HFF-Myc (cell line): ENCODE results near the gene SH2D3A.

ENCODE experiments used
- DNase-seq: peaks from one replicate; pipeline ENCODE4 v3.0.0-alpha.2; 2011; ENCODE audit warnings: low read depth; ENCODE audit errors: extremely low read depth
- H3K4me3 ChIP-seq: replicated peaks from 2 replicates; pipeline ENCODE4 v1.5.1; 2011; ENCODE audit warnings: low read depth, mild to moderate bottlenecking, control low read depth, low read length
- CTCF ChIP-seq: IDR thresholded peaks from 2 replicates; pipeline ENCODE4 v1.5.1; 2012; ENCODE audit warnings: mild to moderate bottlenecking, low read depth, low read length, control low read depth; ENCODE audit errors: missing control alignments

Gene SH2D3A

GRCh38 chr19:6767357-6768235 is at the start of gene SH2D3A:
TSS of gene SH2D3A (minus strand) at chr19:6767435. CDS start at chr19:6763748, 3,687 bp downstream.
- no peak for TF ChIP-seq CTCF
- no peak for DNase-seq
- H3K4me3 ChIP-seq, result peak within 1 kb of the TSS; percentile 15; the same call in 1 of the 2 replicates

- no peak for DNase-seq
- H3K4me3 ChIP-seq, result no peak overlapping the region
- TF ChIP-seq CTCF, result no peak
These were observed 46.4 kb upstream of the SH2D3A start for GRCh38 chr19:6813659-6814058.

- TF ChIP-seq CTCF, result no peak
- DNase-seq, result no peak
- H3K4me3 ChIP-seq, result no peak overlapping the region
These were observed 45.4 kb upstream of the SH2D3A start for GRCh38 chr19:6812612-6813011.

GRCh38 chr19:6811906-6812305 is 44.7 kb upstream of the SH2D3A start:
- DNase-seq, result peak; percentile 5
- no peak for TF ChIP-seq CTCF
- H3K4me3 ChIP-seq, result no peak overlapping the region

GRCh38 chr19:6811378-6811777 is 44.1 kb upstream of the SH2D3A start:
- TF ChIP-seq CTCF, result no peak

GRCh38 chr19:6809262-6809661 is 42.0 kb upstream of the SH2D3A start:
- TF ChIP-seq CTCF, result no peak
- no peak overlapping the region for H3K4me3 ChIP-seq
- DNase-seq, result no peak

More at GRCh38 chr19:6811378-6811777, 44.1 kb upstream of the SH2D3A start:
- no peak for DNase-seq
- no peak overlapping the region for H3K4me3 ChIP-seq
